Activated CD8-positive, alpha-beta memory T cell treated with anti-CD3 and anti-CD28 coated beads for 4 hours (primary cell): ENCODE measurements around the gene SYNJ2.

Experiments used
- DNase-seq, 2 donors: peaks; one replicate each; pipeline ENCODE4 v3.0.0-alpha.2; 2020; ENCODE audit warnings: low read depth in 2 of 2

Gene SYNJ2

DNA sequence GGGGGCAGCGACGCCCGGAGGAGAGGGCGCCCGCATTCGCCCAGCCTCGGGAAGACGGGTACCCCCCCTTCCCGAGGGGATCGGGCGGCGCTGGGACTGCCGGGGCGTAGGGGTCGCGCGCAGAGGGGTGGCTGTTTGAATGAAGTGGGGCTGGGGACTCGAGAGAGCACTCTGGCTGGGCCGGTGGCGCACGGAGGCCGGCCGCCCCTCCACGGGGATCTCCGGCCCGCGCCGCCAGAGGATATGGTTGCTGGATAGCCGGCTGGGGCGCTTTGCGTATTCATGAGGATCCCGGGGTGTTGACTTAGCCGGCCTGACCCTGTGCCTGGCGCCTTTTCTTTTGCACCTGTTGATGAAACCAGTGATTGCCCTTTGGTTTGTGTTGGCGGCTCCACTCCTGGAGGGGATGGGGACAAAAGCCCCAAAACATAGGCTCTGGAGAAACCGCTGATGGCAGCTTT lies 469 bp downstream of the SYNJ2 start:
- no peak for DNase-seq

GRCh38 chr6:157982563-157983405 lies 1.1 kb downstream of the SYNJ2 start:
- no peak for DNase-seq

GRCh38 chr6:157983406-157984119 lies 1.9 kb downstream of the SYNJ2 start:
- no peak for DNase-seq

DNA sequence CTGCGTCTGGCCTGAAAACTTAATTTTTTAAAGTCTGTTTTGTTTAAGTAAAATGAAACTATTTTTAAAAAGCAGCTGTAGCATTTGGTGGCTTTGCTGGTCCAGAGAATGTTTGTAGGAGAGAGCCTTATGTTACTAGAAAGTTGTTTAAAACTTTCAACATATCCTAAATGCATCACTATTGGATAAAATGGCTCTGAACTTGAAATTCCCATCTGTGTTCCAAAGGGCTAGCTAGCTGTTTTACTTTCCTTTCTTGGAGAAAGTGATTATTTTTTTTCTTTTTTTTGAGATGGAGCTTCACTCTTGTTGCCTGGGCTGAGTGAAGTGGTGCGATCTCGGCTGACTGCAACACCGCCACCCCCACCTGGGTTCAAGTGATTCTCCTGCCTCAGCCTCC lies 2.5 kb downstream of the SYNJ2 start:
- DNase-seq, result no peak

DNA sequence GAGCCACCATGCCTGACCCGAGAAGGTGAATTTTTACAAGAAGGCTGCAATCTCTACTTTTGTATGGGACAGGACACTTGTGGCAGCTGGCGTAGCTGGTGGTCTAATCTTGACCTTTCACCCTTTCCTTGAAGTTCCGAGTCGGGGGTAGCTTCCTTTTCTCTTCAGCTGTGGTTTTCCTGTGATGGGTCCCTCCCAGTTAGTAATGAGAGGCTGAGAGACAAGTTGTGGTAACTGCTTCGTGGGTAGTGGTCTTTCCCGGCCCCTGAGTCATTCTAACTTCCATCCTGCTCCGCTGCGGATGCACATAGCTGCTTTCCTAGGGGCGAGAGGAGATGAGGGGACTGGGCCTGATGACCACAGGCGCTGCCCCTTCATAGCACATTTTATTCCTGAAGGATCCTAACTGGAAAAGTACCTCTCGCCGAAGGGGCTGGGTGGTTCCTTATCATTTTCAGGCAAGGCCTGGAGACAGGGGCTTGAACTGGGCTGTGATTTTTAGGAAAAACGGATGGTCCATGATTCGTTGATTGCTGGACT lies 3.1 kb downstream of the SYNJ2 start:
- DNase-seq, result no peak

DNA sequence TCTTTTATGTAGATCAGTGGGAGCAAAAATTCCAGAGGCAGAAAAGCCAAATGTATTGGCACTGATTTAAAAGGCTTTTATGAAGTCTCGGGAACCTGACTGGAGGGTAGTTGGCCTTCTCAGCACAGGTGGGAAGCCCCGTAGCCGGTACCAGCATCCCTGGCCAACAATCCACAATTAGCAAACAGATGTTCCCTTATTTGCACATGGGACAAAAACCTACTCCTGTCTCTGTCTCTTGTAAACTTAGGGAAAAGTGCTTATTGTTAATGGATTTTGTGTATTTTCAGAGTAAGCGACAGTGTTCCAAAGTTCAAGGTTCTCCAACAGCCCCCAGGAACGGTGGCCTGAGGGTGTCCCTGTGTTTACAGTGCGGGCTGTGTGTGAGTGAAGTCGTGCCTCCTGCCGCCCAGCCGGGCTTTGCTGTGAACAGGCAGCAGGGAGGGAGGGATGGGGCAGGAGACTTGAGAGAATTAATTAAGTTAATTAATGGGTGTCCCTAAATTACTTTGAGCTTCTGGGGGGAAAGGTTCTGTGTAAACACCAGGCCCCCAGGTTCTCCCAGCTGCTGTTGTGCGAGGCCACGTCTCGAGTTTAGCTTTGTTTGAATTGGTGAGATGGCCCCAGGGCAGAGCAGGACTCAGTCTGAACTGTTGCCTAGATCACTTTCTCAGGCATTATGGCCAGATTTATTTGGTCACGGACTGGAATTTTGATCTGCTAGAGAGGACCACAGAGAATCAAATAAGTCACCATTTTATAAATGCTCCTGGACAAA lies 3.9 kb downstream of the SYNJ2 start:
- no peak for DNase-seq

- DNase-seq, result no peak
Observed at GRCh38 chr6:157987788-157988699, 6.4 kb downstream of the SYNJ2 start.

GRCh38 chr6:157988700-157989063 lies 7.0 kb downstream of the SYNJ2 start:
- no peak for DNase-seq

- DNase-seq, result no peak
Observed at GRCh38 chr6:157989541-157990289, 8.1 kb downstream of the SYNJ2 start.

- no peak for DNase-seq
Observed at GRCh38 chr6:157990321-157991066, 8.8 kb downstream of the SYNJ2 start.

DNA sequence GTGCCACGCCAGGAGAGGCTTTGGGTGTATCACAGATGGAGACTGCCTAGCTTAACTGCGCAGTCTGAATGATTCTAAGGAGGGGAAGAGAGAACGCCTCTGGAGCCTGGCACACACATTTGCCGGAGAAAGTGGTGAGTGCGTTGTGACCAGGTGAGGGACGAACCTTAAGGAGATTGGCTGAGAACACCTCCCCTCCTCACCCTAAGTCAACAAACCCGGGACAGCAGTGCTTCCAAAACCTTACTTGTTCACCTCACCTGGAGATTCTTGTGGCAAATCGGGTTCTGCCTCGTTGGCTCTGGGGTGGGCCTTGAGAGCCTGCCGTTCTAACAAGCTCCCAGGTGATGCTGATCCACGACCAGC lies 9.4 kb downstream of the SYNJ2 start:
- no peak for DNase-seq

DNA sequence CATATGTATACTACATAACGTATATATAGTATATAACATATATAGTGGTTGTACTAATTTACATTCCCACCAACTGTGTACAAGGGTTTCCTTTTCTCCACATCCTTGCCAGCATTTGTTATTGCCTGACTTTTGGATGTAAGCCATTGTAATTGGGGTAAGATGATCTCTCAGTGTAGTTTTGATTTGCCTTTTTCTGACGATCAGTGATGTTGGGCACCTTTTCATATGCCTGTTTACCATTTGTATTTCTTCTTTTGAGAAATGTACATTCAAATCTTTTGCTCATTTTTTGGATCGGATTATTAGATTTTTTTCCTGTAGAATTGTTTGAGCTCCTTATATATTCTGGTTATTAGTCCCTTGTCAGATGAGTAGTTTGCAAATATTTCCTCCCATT lies 11.4 kb downstream of the SYNJ2 start:
- no peak for DNase-seq

- DNase-seq, result no peak
Observed at GRCh38 chr6:157994125-157994795, 12.6 kb downstream of the SYNJ2 start.

DNA sequence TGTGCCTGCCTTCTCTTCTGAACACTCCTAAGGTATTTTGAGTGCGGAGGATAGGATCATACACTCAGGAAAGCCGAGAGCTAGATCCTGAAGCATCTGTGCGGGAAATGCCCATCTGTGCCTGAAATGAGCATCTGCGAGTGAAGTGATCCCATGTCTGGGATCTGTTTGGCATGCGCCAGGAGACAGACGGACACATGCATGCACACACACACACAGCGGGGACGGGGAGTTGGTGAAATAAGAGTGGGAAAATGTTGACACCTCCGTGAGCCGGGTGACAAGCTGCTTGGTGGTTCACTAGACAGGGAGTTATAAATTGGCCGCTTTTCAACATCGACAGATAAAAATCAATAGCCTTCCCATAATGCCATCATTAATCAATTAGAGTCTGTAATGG lies 13.8 kb downstream of the SYNJ2 start:
- no peak for DNase-seq

DNA sequence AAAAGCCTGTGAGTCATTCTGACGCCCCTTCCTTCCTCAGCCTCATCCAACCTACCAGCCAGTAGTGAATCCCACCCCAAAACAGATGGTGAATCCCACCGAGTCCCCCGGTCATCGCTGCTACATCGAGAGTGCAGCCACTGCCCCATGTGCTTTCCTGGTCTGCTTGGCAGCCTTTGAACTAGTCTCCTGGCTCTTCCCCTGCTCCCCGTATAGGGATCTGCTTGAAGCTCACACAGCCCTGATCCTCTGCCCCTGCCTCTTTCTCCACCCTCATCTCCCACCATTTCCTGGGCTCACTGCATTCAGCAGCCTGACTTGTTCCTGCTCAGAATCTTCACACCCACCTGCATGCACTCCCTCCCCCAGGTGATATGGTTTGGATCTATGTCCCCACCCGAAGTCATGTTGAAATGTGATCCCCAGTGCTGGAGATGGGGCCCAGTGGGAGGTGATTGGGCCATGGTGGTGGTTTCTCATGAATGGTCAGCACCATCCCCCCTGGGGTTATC lies 14.6 kb downstream of the SYNJ2 start:
- DNase-seq, result no peak

GRCh38 chr6:157996918-157997702 lies 15.4 kb downstream of the SYNJ2 start:
- DNase-seq, result no peak

DNA sequence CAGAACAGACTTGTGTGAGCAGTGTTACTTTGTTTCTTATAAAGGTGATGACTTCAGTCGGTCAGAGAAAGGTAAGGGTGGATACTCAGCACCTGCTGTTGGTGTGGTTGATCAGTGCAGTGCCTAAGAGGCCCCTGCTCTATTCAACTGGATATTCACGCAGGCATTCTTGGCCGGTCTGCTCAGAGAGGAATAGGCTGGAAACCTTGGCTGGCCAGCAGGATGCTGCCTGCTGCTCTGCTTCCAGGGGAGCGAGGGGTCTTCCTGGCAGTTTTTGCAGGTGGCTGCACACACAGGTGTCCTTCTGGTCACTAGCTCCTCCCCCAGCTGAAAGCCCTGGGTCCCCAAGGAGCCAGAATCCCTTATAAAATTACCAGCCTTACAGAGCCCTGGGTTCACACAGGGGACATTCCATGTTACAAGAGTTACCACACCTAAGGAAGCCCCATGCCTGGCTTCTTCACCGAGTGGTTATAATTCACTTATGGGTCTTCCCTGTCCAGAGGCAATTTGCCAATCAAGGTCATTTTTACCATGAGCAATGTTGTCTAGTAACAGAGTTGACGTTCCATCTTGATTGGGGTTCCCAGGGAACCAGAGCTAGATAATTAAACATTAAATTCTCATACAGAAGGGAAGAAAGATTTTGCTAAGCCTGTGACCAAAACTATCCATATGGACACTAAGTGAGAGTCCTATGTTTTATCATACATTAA lies 16.4 kb downstream of the SYNJ2 start:
- DNase-seq, result no peak
